Karpas-422 (cell line): ENCODE data around the gene FARS2. TPM values are rescaled to one million over a fixed set of nuclear protein-coding genes. Genes with fewer than 3 reads are reported as not detected.

ENCODE experiments used
- DNase-seq: peaks from one replicate; pipeline ENCODE4 v3.0.0-alpha.2; 2015
- H2AFZ ChIP-seq: fragments of 200-600 bp; sonication (generic); 2 replicates; pipeline ENCODE4 v1.6.1; 2014; ENCODE audit warnings: antibody characterized with exemption, low read length, mixed read lengths
- H3K27ac ChIP-seq: fragments of 200-600 bp; sonication (generic); 2 replicates; pipeline ENCODE4 v1.5.1; 2014; ENCODE audit warnings: mild to moderate bottlenecking, low read length, moderate library complexity
- H3K27me3 ChIP-seq: fragments of 200-600 bp; sonication (generic); 2 replicates; pipeline ENCODE4 v1.6.1; 2014; ENCODE audit warnings: low read length, mixed read lengths
- H3K36me3 ChIP-seq: fragments of 200-600 bp; sonication (generic); 2 replicates; pipeline ENCODE4 v1.6.1; 2014; ENCODE audit warnings: low read length, mixed read lengths; ENCODE audit not compliant: insufficient read depth
- H3K4me1 ChIP-seq: fragments of 200-600 bp; sonication (generic); 2 replicates; pipeline ENCODE4 v1.6.1; 2014; ENCODE audit warnings: mild to moderate bottlenecking, low read length, mixed read lengths
- H3K4me2 ChIP-seq: fragments of 200-600 bp; sonication (generic); 2 replicates; pipeline ENCODE4 v1.6.1; 2014; ENCODE audit warnings: low read length, low read depth, mild to moderate bottlenecking; ENCODE audit not compliant: poor library complexity, severe bottlenecking
- H3K4me3 ChIP-seq: fragments of 200-600 bp; sonication (generic); 2 replicates; pipeline ENCODE4 v1.5.1; 2014; ENCODE audit warnings: mild to moderate bottlenecking, antibody characterized with exemption, low read length, mixed read lengths
- H3K79me2 ChIP-seq: fragments of 200-600 bp; sonication (generic); 2 replicates; pipeline ENCODE4 v1.6.1; 2014; ENCODE audit warnings: mild to moderate bottlenecking, low read length, mixed read lengths
- H3K9ac ChIP-seq: fragments of 200-600 bp; sonication (generic); 2 replicates; pipeline ENCODE4 v1.6.0; 2014; ENCODE audit warnings: low read length
- H3K9me2 ChIP-seq: fragments of 200-600 bp; sonication (generic), shearing (Covaris generic); replicated peaks from 2 replicates; pipeline ENCODE4 v1.6.0; 2014; ENCODE audit warnings: mild to moderate bottlenecking, low read length, moderate library complexity; ENCODE audit not compliant: insufficient read depth
- H3K9me3 ChIP-seq: fragments of 300-700, 200-600 bp; sonication (generic); 2 replicates; pipeline ENCODE4 v1.6.1; 2014; ENCODE audit warnings: low read length, mixed read lengths
- H4K20me1 ChIP-seq: fragments of 200-600 bp; sonication (generic); 2 replicates; pipeline ENCODE4 v1.6.1; 2014; ENCODE audit warnings: mild to moderate bottlenecking, antibody characterized with exemption, low read length, low read depth; ENCODE audit not compliant: insufficient read depth
- total RNA-seq: library from RNA; depleted of rRNA; stranded (reverse); fragments of >200 nt; shearing (Covaris generic); gene quantifications from 2 replicates; pipeline ENCODE4 v1.2.3, GENCODE V29; 2014; ENCODE audit warnings: low replicate concordance

FARS2 gene
- total RNA-seq, 1 experiment from 2014 or later, result 9.0 TPM

DNA sequence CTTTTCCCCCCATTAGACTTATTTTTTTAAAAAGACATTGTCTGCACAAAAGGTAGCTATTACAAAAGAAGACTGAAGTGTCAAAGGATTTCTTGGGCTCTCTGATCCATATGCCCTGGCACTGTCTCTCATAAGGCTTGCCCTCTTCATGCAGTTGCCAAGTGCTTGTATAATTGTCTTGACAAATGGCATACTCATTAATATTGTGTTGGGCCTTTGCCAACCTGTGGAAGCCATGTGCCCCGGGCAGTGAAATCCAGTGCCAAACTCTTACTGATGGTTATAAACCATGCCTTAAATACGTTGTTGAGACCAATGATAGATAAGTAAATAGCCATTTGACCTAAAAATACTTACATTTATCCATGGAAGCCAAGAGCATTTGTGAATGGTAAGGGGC is 98.1 kb downstream of the FARS2 start:
- no peak overlapping the region for H3K4me3 ChIP-seq
- H3K4me1 ChIP-seq, result no peaks in the 10 kb centered on the region
- DNase-seq, result no peak
- no peaks in the 10 kb centered on the region for H3K9me2 ChIP-seq
- no peak overlapping the region for H3K4me2 ChIP-seq
- H3K9ac ChIP-seq, result no peak overlapping the region
- no peaks in the 10 kb centered on the region for H3K9me3 ChIP-seq
- H3K36me3 ChIP-seq, result no peaks in the 10 kb centered on the region
- H4K20me1 ChIP-seq, result peaks cover 50% of the 10 kb centered on the region
- H2AFZ ChIP-seq, result no peak overlapping the region
- no peaks in the 10 kb centered on the region for H3K27me3 ChIP-seq
- no peaks in the 10 kb centered on the region for H3K79me2 ChIP-seq
- no peak overlapping the region for H3K27ac ChIP-seq

GRCh38 chr6:5361396-5361795 is 100.1 kb downstream of the FARS2 start:
- H4K20me1 ChIP-seq, result peaks cover 52% of the 10 kb centered on the region
- H3K4me2 ChIP-seq, result no peak overlapping the region
- no peak for DNase-seq

DNA sequence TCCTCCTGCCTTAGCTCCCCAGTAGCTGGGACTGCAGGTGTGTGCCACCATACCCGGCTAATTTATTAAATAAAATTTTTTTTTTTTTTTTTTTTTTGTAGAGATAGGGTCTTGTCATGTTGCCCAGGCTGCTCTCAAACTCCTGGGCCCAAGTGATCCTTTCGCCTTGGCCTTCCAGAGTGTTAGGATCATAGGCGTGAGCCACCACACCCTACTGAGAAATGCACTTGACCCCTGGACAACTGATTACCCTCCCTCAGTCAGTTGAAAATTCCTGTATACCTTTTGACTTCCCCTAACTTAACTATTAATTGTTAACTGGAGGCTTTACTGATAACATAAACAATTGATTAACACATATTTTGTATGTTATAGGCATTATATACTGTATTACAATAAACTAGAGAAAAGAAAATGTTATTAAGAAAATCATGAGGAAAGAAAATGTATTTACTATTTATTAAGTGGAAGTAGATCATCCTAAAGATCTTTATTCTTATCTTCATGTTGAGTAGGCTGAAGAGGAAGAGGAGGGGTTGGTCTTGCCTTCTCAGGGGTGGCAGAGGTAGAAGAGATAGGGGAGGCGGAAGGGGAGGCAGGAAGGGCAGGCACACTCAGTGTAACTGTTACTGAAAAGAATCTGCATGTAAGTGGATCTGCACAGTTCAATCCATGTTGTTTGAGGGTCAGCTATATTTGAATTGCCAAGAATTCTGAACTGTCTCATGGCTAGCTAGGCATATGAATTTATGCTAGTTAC is 104.3 kb downstream of the FARS2 start:
- Histone ChIP-seq H3K4me3 (no peak overlapping the region), H3K4me1 (no peaks in the 10 kb centered on the region), H3K9me2 (no peaks in the 10 kb centered on the region), H4K20me1 (peaks cover 40% of the 10 kb centered on the region), H2AFZ (no peak overlapping the region), H3K4me2 (no peak overlapping the region), H3K27ac (no peak overlapping the region), H3K27me3 (no peaks in the 10 kb centered on the region), H3K79me2 (no peaks in the 10 kb centered on the region), H3K9me3 (no peaks in the 10 kb centered on the region), H3K36me3 (no peaks in the 10 kb centered on the region), H3K9ac (no peak overlapping the region)
- DNase-seq, result no peak

More at GRCh38 chr6:5361396-5361795, 100.1 kb downstream of the FARS2 start:
- Histone ChIP-seq H3K4me3 (no peak overlapping the region), H3K9ac (no peak overlapping the region), H3K9me3 (no peaks in the 10 kb centered on the region), H3K4me1 (no peaks in the 10 kb centered on the region), H3K9me2 (no peaks in the 10 kb centered on the region), H3K36me3 (no peaks in the 10 kb centered on the region), H3K79me2 (no peaks in the 10 kb centered on the region), H2AFZ (no peak overlapping the region), H3K27me3 (no peaks in the 10 kb centered on the region), H3K27ac (no peak overlapping the region)

- no peaks in the 10 kb centered on the region for H3K9me2 ChIP-seq
- H3K4me1 ChIP-seq, result no peaks in the 10 kb centered on the region
- no peak overlapping the region for H3K4me3 ChIP-seq
- no peaks in the 10 kb centered on the region for H3K27me3 ChIP-seq
- no peaks in the 10 kb centered on the region for H3K36me3 ChIP-seq
- H3K27ac ChIP-seq, result no peak overlapping the region
- no peak for DNase-seq
- H3K9me3 ChIP-seq, result no peaks in the 10 kb centered on the region
- no peak overlapping the region for H2AFZ ChIP-seq
- H3K4me2 ChIP-seq, result no peak overlapping the region
- no peaks in the 10 kb centered on the region for H3K79me2 ChIP-seq
- H4K20me1 ChIP-seq, result peaks cover 31% of the 10 kb centered on the region
- H3K9ac ChIP-seq, result no peak overlapping the region
These were observed 105.6 kb downstream of the FARS2 start for GRCh38 chr6:5366941-5367340.

- no peaks in the 10 kb centered on the region for H3K9me3 ChIP-seq
- DNase-seq, result no peak
- H2AFZ ChIP-seq, result no peak overlapping the region
- peaks cover 25% of the 10 kb centered on the region for H4K20me1 ChIP-seq
- H3K4me1 ChIP-seq, result no peaks in the 10 kb centered on the region
- no peaks in the 10 kb centered on the region for H3K36me3 ChIP-seq
- no peaks in the 10 kb centered on the region for H3K27me3 ChIP-seq
- no peak overlapping the region for H3K9ac ChIP-seq
- no peak overlapping the region for H3K27ac ChIP-seq
- no peaks in the 10 kb centered on the region for H3K9me2 ChIP-seq
- no peak overlapping the region for H3K4me3 ChIP-seq
- no peak overlapping the region for H3K4me2 ChIP-seq
- H3K79me2 ChIP-seq, result no peaks in the 10 kb centered on the region
These were observed 106.2 kb downstream of the FARS2 start for GRCh38 chr6:5367510-5367909.

GRCh38 chr6:5373430-5373829 is 112.1 kb downstream of the FARS2 start:
- Histone ChIP-seq H3K9me2 (no peaks in the 10 kb centered on the region), H2AFZ (no peak overlapping the region), H3K9me3 (no peaks in the 10 kb centered on the region), H3K36me3 (no peaks in the 10 kb centered on the region), H4K20me1 (peaks cover 12% of the 10 kb centered on the region), H3K79me2 (no peaks in the 10 kb centered on the region), H3K9ac (no peak overlapping the region), H3K27ac (no peak overlapping the region), H3K4me2 (no peak overlapping the region), H3K4me1 (no peaks in the 10 kb centered on the region), H3K4me3 (no peak overlapping the region), H3K27me3 (no peaks in the 10 kb centered on the region)
- DNase-seq, result no peak

GRCh38 chr6:5378331-5378730 is 117.0 kb downstream of the FARS2 start:
- H3K9ac ChIP-seq, result no peak overlapping the region
- H3K79me2 ChIP-seq, result no peaks in the 10 kb centered on the region
- H3K9me2 ChIP-seq, result no peaks in the 10 kb centered on the region
- no peaks in the 10 kb centered on the region for H3K27me3 ChIP-seq
- H3K9me3 ChIP-seq, result no peaks in the 10 kb centered on the region
- no peak overlapping the region for H3K4me3 ChIP-seq
- H3K36me3 ChIP-seq, result no peaks in the 10 kb centered on the region
- no peak for DNase-seq
- no peaks in the 10 kb centered on the region for H3K4me1 ChIP-seq
- no peak overlapping the region for H2AFZ ChIP-seq
- H3K27ac ChIP-seq, result no peak overlapping the region
- H3K4me2 ChIP-seq, result no peak overlapping the region
- peaks cover 36% of the 10 kb centered on the region for H4K20me1 ChIP-seq

GRCh38 chr6:5379647-5380242 is 118.4 kb downstream of the FARS2 start:
- Histone ChIP-seq H3K9me3 (no peaks in the 10 kb centered on the region), H4K20me1 (peaks cover 50% of the 10 kb centered on the region), H2AFZ (no peak overlapping the region), H3K4me1 (no peaks in the 10 kb centered on the region), H3K27me3 (no peaks in the 10 kb centered on the region), H3K9ac (no peak overlapping the region), H3K27ac (no peak overlapping the region), H3K4me2 (no peak overlapping the region), H3K36me3 (no peaks in the 10 kb centered on the region), H3K9me2 (no peaks in the 10 kb centered on the region), H3K79me2 (no peaks in the 10 kb centered on the region), H3K4me3 (no peak overlapping the region)
- DNase-seq, result peak; percentile 86
